ENCODE measurements around the gene FNDC3B.

DNA sequence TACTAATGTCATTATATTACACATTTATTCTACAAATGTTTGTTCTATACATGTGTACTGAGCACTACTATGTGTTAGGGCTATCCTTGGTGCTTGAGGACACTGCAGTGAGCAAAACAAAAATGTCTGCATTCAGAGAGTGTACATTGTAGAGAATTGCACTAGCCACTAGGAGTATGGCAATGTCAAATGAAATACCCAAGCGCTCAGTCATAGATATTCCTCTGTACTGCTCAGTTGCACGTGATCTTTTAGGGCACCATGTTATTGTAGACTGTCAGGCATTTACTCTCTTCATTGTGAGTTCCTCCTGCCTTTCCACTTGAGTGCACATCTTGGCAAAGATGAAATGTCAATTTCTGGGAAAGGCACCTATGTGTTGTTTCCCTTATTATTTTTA lies 36.8 kb downstream of the FNDC3B start:
- TF ChIP-seq, protein P1, sequence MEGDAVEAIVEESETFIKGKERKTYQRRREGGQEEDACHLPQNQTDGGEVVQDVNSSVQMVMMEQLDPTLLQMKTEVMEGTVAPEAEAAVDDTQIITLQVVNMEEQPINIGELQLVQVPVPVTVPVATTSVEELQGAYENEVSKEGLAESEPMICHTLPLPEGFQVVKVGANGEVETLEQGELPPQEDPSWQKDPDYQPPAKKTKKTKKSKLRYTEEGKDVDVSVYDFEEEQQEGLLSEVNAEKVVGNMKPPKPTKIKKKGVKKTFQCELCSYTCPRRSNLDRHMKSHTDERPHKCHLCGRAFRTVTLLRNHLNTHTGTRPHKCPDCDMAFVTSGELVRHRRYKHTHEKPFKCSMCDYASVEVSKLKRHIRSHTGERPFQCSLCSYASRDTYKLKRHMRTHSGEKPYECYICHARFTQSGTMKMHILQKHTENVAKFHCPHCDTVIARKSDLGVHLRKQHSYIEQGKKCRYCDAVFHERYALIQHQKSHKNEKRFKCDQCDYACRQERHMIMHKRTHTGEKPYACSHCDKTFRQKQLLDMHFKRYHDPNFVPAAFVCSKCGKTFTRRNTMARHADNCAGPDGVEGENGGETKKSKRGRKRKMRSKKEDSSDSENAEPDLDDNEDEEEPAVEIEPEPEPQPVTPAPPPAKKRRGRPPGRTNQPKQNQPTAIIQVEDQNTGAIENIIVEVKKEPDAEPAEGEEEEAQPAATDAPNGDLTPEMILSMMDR (IDR thresholded peaks at IDR 0.05; ENCODE audit: low read depth, low read length), result no peak
- TF ChIP-seq EZH2phosphoT487 (IDR thresholded peaks at IDR 0.05; ENCODE audit: low read depth), result no peak

Measured in OCI-LY3 (cell line).